Mesothelial cell of epicardium (in vitro differentiated cells): ENCODE results near the gene TGFBR1. TPM values are rescaled to one million over a fixed set of nuclear protein-coding genes. Genes with fewer than 3 reads are reported as not detected.

Experiments used
- DNase-seq, 2 experiments: peaks; one replicate each; pipeline ENCODE4 v3.0.0; 2021; ENCODE audit warnings: low spot score in 2 of 2; ENCODE audit not compliant: unreplicated experiment in 2 of 2
- H3K27ac Mint-ChIP-seq: 2 replicates; pipeline ENCODE4 v1.8.0; 2021; ENCODE audit warnings: mixed read lengths
- H3K27me3 Mint-ChIP-seq: 2 replicates; pipeline ENCODE4 v1.8.0; 2021; ENCODE audit warnings: low read depth, mixed read lengths
- H3K36me3 Mint-ChIP-seq: 2 replicates; pipeline ENCODE4 v1.8.0; 2021; ENCODE audit warnings: mixed read lengths
- H3K4me1 Mint-ChIP-seq: 2 replicates; pipeline ENCODE4 v1.8.0; 2021; ENCODE audit warnings: mixed read lengths
- H3K4me3 Mint-ChIP-seq: 2 replicates; pipeline ENCODE4 v1.8.0; 2021; ENCODE audit warnings: mild to moderate bottlenecking, moderate library complexity, mixed read lengths
- H3K9me3 Mint-ChIP-seq: 2 replicates; pipeline ENCODE4 v1.8.0; 2021; ENCODE audit warnings: mixed read lengths
- CTCF ChIP-seq: fragments of 200-600 bp; sonication (generic); IDR thresholded peaks from one replicate; pipeline ENCODE4 v1.5.0; 2021; ENCODE audit warnings: antibody characterized with exemption; ENCODE audit not compliant: unreplicated experiment
- total RNA-seq: library from RNA; stranded (reverse); gene quantifications from 3 replicates; pipeline ENCODE4 v1.2.1, GENCODE V29; 2021

The TGFBR1 gene
- total RNA-seq, 1 donor from 2014 or later = 77.5 TPM

GRCh38 chr9:99155736-99156135 is 50.8 kb downstream of the TGFBR1 start:
- no peak for DNase-seq
- H3K27ac Mint-ChIP-seq = no peak overlapping the region
- no peak overlapping the region for H3K4me3 Mint-ChIP-seq
- no peak for TF ChIP-seq CTCF
- H3K36me3 Mint-ChIP-seq = peaks cover 13% of the 10 kb centered on the region
- peaks cover 20% of the 10 kb centered on the region for H3K27me3 Mint-ChIP-seq
- H3K4me1 Mint-ChIP-seq = no peaks in the 10 kb centered on the region
- H3K9me3 Mint-ChIP-seq = peaks cover 13% of the 10 kb centered on the region

- peaks cover 2% of the 10 kb centered on the region for H3K36me3 Mint-ChIP-seq
- H3K27ac Mint-ChIP-seq = no peak overlapping the region
- H3K27me3 Mint-ChIP-seq = peaks cover 22% of the 10 kb centered on the region
- TF ChIP-seq CTCF = no peak
- no peak overlapping the region for H3K4me3 Mint-ChIP-seq
- H3K4me1 Mint-ChIP-seq = peaks cover 2% of the 10 kb centered on the region
- DNase-seq = no peak
- H3K9me3 Mint-ChIP-seq = peaks cover 13% of the 10 kb centered on the region
These were observed 53.7 kb downstream of the TGFBR1 start for GRCh38 chr9:99158629-99159028.

GRCh38 chr9:99160173-99160572 is 55.3 kb downstream of the TGFBR1 start:
- Mint-ChIP-seq H3K27ac (no peak overlapping the region), H3K9me3 (peaks cover 6% of the 10 kb centered on the region), H3K36me3 (no peaks in the 10 kb centered on the region), H3K27me3 (peaks cover 22% of the 10 kb centered on the region), H3K4me3 (no peak overlapping the region), H3K4me1 (peaks cover 2% of the 10 kb centered on the region)
- no peak for DNase-seq
- TF ChIP-seq CTCF = no peak

- no peaks in the 10 kb centered on the region for H3K36me3 Mint-ChIP-seq
- H3K27ac Mint-ChIP-seq = no peak overlapping the region
- peak; percentile 50 for TF ChIP-seq CTCF
- no peak for DNase-seq
- H3K27me3 Mint-ChIP-seq = peaks cover 15% of the 10 kb centered on the region
- H3K9me3 Mint-ChIP-seq = no peaks in the 10 kb centered on the region
- H3K4me1 Mint-ChIP-seq = peaks cover 2% of the 10 kb centered on the region
- H3K4me3 Mint-ChIP-seq = no peak overlapping the region
These were observed 57.9 kb downstream of the TGFBR1 start for GRCh38 chr9:99162759-99163364.

GRCh38 chr9:99166149-99166548 is 61.2 kb downstream of the TGFBR1 start:
- Mint-ChIP-seq H3K27me3 (no peaks in the 10 kb centered on the region), H3K36me3 (no peaks in the 10 kb centered on the region), H3K4me3 (no peak overlapping the region), H3K27ac (no peak overlapping the region), H3K4me1 (peaks cover 16% of the 10 kb centered on the region), H3K9me3 (no peaks in the 10 kb centered on the region)
- DNase-seq = no peak
- no peak for TF ChIP-seq CTCF

GRCh38 chr9:99167119-99167518 is 62.2 kb downstream of the TGFBR1 start:
- DNase-seq = no peak
- H3K4me3 Mint-ChIP-seq = no peak overlapping the region
- H3K9me3 Mint-ChIP-seq = no peaks in the 10 kb centered on the region
- no peak for TF ChIP-seq CTCF
- H3K27me3 Mint-ChIP-seq = no peaks in the 10 kb centered on the region
- no peaks in the 10 kb centered on the region for H3K36me3 Mint-ChIP-seq
- no peak overlapping the region for H3K27ac Mint-ChIP-seq
- peaks cover 24% of the 10 kb centered on the region for H3K4me1 Mint-ChIP-seq
